Measurements from ENCODE around the gene GAREM2. TPM values are rescaled to one million over a fixed set of nuclear protein-coding genes. Genes with fewer than 3 reads are reported as not detected.

The GAREM2 gene
- total RNA-seq, 2 donors from 2014 or later: 2.1 TPM

DNA sequence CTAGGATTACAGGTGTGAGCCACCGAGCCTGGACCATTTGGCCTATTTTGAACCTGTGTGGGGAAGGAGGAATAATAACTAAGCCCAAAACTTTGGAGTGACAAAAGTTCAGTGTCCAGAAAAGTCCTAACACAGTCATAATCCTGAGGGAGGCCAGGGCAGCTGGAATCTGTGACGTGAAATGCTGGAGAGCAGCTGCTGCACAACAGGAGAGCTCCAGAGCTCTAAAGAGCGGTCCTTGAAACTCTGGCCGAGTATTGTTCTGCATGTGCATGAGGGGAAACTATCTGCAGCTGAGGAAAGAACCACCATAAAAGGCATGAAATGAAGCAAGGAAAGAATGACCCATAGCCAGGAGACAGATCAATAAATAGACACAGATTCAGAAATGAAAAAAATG lies 43.7 kb downstream of the GAREM2 start:
- H3K27ac Mint-ChIP-seq: no peak overlapping the region
- H3K4me1 Mint-ChIP-seq: peaks cover 7% of the 10 kb centered on the region
- H3K9me3 Mint-ChIP-seq: no peaks in the 10 kb centered on the region
- H3K4me3 Mint-ChIP-seq: no peak overlapping the region
- ATAC-seq (replicated peaks): no peak
- no peaks in the 10 kb centered on the region for H3K27me3 Mint-ChIP-seq
- H3K36me3 Mint-ChIP-seq (ENCODE audit: low read depth): peaks cover 75% of the 10 kb centered on the region

- Mint-ChIP-seq H3K27me3 (no peaks in the 10 kb centered on the region), H3K27ac (no peak overlapping the region), H3K36me3 (ENCODE audit: low read depth) (peaks cover 68% of the 10 kb centered on the region)
Measured at GRCh38 chr2:26217720-26218119, 44.8 kb downstream of the GAREM2 start.

DNA sequence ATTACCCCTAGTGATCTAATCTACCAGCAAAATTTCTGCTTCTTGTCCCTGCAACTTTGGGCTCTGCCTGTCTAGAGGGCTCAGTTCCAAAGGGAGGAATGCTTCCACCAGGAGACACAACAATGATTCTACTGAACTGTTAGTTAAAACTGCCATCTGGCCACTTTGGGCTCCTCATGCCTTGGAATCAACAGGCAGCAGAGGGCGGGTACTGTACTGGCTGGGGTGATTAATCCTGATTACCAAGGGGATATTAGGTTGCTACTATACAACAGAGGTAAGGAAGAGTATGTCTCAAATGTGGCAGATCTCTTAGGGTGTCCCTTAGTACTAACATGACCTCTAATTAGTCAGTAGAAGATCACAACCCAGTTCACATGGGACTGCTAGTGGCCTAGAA lies 50.1 kb downstream of the GAREM2 start:
- H3K27ac Mint-ChIP-seq: no peak overlapping the region
- peaks cover 62% of the 10 kb centered on the region for H3K36me3 Mint-ChIP-seq (ENCODE audit: low read depth)
- H3K27me3 Mint-ChIP-seq: no peaks in the 10 kb centered on the region
- H3K4me3 Mint-ChIP-seq: no peak overlapping the region
- no peaks in the 10 kb centered on the region for H3K4me1 Mint-ChIP-seq
- ATAC-seq (replicated peaks): no peak
- H3K9me3 Mint-ChIP-seq: no peaks in the 10 kb centered on the region

More at GRCh38 chr2:26217720-26218119, 44.8 kb downstream of the GAREM2 start:
- no peak for ATAC-seq (replicated peaks)
- H3K4me1 Mint-ChIP-seq: peaks cover 7% of the 10 kb centered on the region
- no peak overlapping the region for H3K4me3 Mint-ChIP-seq
- H3K9me3 Mint-ChIP-seq: no peaks in the 10 kb centered on the region

DNA sequence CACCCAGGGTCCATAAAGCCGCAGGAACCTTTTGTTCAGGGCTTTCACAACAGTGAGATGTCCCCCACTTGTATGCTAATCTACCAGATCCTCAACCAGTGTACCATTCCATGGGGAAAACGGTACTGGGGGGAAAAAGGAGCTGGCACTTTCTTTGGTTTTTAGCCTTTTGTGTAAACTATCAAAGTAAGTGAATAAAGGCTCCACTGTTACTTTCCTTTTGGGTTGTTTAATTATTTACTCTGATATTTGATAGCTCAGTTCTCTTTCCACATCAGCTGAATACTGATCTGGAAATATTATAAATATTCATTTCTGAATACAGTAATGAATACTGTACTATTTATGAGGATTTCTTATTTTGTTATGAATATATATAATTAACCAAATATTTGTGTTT lies 51.2 kb downstream of the GAREM2 start:
- no peaks in the 10 kb centered on the region for H3K4me1 Mint-ChIP-seq
- no peaks in the 10 kb centered on the region for H3K9me3 Mint-ChIP-seq
- H3K4me3 Mint-ChIP-seq: no peak overlapping the region
- H3K27me3 Mint-ChIP-seq: no peaks in the 10 kb centered on the region
- no peak for ATAC-seq (replicated peaks)
- peaks cover 62% of the 10 kb centered on the region for H3K36me3 Mint-ChIP-seq (ENCODE audit: low read depth)
- no peak overlapping the region for H3K27ac Mint-ChIP-seq

- Mint-ChIP-seq H3K27me3 (no peaks in the 10 kb centered on the region), H3K36me3 (ENCODE audit: low read depth) (peaks cover 96% of the 10 kb centered on the region), H3K4me3 (no peak overlapping the region)
Measured at GRCh38 chr2:26229595-26229994, 56.7 kb downstream of the GAREM2 start.

DNA sequence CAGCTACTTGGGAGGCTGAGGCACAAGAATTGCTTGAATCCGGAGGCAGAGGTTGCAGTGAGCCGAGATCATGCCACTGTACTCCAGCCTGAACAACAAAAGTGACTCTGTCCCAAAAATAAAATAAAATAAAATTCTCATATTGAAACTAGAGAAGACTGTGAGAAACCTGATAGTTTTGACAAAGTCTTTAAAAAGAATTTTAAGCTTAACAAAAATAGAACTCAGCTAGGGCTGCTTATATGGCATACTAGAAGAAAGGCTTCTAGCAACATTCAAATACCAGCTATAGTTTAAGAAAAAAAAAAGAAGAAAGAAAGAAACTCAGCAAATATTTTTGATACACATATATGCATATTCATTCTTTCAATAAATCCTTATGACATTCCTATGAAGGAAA lies 57.9 kb downstream of the GAREM2 start:
- H3K9me3 Mint-ChIP-seq: no peaks in the 10 kb centered on the region
- no peak for ATAC-seq (replicated peaks)
- no peak overlapping the region for H3K4me3 Mint-ChIP-seq
- no peaks in the 10 kb centered on the region for H3K4me1 Mint-ChIP-seq
- H3K27me3 Mint-ChIP-seq: no peaks in the 10 kb centered on the region
- peaks cover 96% of the 10 kb centered on the region for H3K36me3 Mint-ChIP-seq (ENCODE audit: low read depth)
- no peak overlapping the region for H3K27ac Mint-ChIP-seq

More at GRCh38 chr2:26229595-26229994, 56.7 kb downstream of the GAREM2 start:
- Mint-ChIP-seq H3K4me1 (no peaks in the 10 kb centered on the region), H3K27ac (no peak overlapping the region), H3K9me3 (no peaks in the 10 kb centered on the region)
- ATAC-seq (replicated peaks): no peak

GRCh38 chr2:26235089-26235488 lies 62.2 kb downstream of the GAREM2 start:
- peaks cover 1% of the 10 kb centered on the region for H3K4me1 Mint-ChIP-seq
- H3K36me3 Mint-ChIP-seq (ENCODE audit: low read depth): peaks cover 90% of the 10 kb centered on the region
- H3K27ac Mint-ChIP-seq: no peak overlapping the region
- ATAC-seq (replicated peaks): no peak
- H3K27me3 Mint-ChIP-seq: no peaks in the 10 kb centered on the region
- no peak overlapping the region for H3K4me3 Mint-ChIP-seq
- H3K9me3 Mint-ChIP-seq: no peaks in the 10 kb centered on the region

GRCh38 chr2:26237868-26238267 lies 65.0 kb downstream of the GAREM2 start:
- H3K27me3 Mint-ChIP-seq: no peaks in the 10 kb centered on the region
- peaks cover 16% of the 10 kb centered on the region for H3K4me1 Mint-ChIP-seq
- ATAC-seq (replicated peaks): no peak
- no peaks in the 10 kb centered on the region for H3K9me3 Mint-ChIP-seq
- peaks cover 69% of the 10 kb centered on the region for H3K36me3 Mint-ChIP-seq (ENCODE audit: low read depth)
- no peak overlapping the region for H3K27ac Mint-ChIP-seq
- no peak overlapping the region for H3K4me3 Mint-ChIP-seq

GRCh38 chr2:26238311-26238958 lies 65.5 kb downstream of the GAREM2 start:
- Mint-ChIP-seq H3K9me3 (no peaks in the 10 kb centered on the region), H3K4me3 (no peak overlapping the region), H3K36me3 (ENCODE audit: low read depth) (peaks cover 70% of the 10 kb centered on the region), H3K27ac (no peak overlapping the region), H3K27me3 (no peaks in the 10 kb centered on the region), H3K4me1 (peaks cover 21% of the 10 kb centered on the region)
- no peak for ATAC-seq (replicated peaks)

Other genes starting within 250 kb of the GAREM2 start
- 1 to 10 TPM; 3.0 to 3.4 TPM for gene KIF3C, start 190.6 kb upstream of the GAREM2 start, total RNA-seq
- 100 to 1,000 TPM in 1 of 2 donors, 10 to 100 TPM in 1; 68.5 to 107 TPM for gene RAB10, start 139.0 kb upstream of the GAREM2 start, total RNA-seq
- 100 to 1,000 TPM in 1 of 2 donors, 10 to 100 TPM in 1; 95.0 to 141 TPM for gene HADHA, start 71.5 kb downstream of the GAREM2 start, total RNA-seq
- gene HADHB, start 71.9 kb downstream of the GAREM2 start, total RNA-seq: 10 to 100 TPM; 86.2 to 87.0 TPM
- gene SELENOI, start 173.1 kb downstream of the GAREM2 start, total RNA-seq: 10 to 100 TPM; 21.0 to 44.5 TPM
- gene ADGRF3, start 173.7 kb downstream of the GAREM2 start, total RNA-seq: 1 to 10 TPM; 1.4 to 3.0 TPM
- not detected for gene DRC1, start 228.8 kb downstream of the GAREM2 start, total RNA-seq